ENCODE data around the gene LOXL3. TPM values are rescaled to one million over a fixed set of nuclear protein-coding genes. Genes with fewer than 3 reads are reported as not detected.
A peak's percentile ranks its signal among the peaks of the same experiment; 100 is the strongest.

The LOXL3 gene
- total RNA-seq, 1 donor from 2014 or later, result 8.1 TPM

GRCh38 chr2:74532222-74532621, 21.5 kb downstream of the LOXL3 start:
- no peak for ATAC-seq
- Histone ChIP-seq H3K9me3 (no peaks in the 10 kb centered on the region), H3K27ac (no peak overlapping the region), H3K27me3 (no peaks in the 10 kb centered on the region), H3K36me3 (peaks cover 27% of the 10 kb centered on the region), H3K4me1 (peaks cover 24% of the 10 kb centered on the region), H3K4me3 (no peak overlapping the region)
- TF ChIP-seq CTCF (IDR thresholded peaks at IDR 0.05), result no peak
- DNase-seq, result no peak
- intact Hi-C loops (cut with DNase I), result no loop called here

- Histone ChIP-seq H3K27me3 (no peaks in the 10 kb centered on the region), H3K4me3 (no peak overlapping the region), H3K4me1 (peaks cover 24% of the 10 kb centered on the region), H3K27ac (no peak overlapping the region), H3K36me3 (peaks cover 32% of the 10 kb centered on the region), H3K9me3 (no peaks in the 10 kb centered on the region)
- DNase-seq (no peak), ATAC-seq (no peak)
- intact Hi-C loops (cut with DNase I), result no loop called here
- TF ChIP-seq CTCF (IDR thresholded peaks at IDR 0.05), result no peak
These were observed 22.1 kb downstream of the LOXL3 start for GRCh38 chr2:74531666-74532065.

- peaks cover 24% of the 10 kb centered on the region for H3K4me1 ChIP-seq
- H3K9me3 ChIP-seq, result no peaks in the 10 kb centered on the region
- TF ChIP-seq CTCF (IDR thresholded peaks at IDR 0.05), result no peak
- peak overlapping the region; percentile 95 for H3K27ac ChIP-seq
- no peaks in the 10 kb centered on the region for H3K27me3 ChIP-seq
- ATAC-seq (peak; percentile 10), DNase-seq (peak; percentile 77)
- peak overlapping the region; percentile 99 for H3K4me3 ChIP-seq
- intact Hi-C loops (cut with DNase I), result no loop called here
- peaks cover 40% of the 10 kb centered on the region for H3K36me3 ChIP-seq
These were observed 23.2 kb downstream of the LOXL3 start for GRCh38 chr2:74530239-74531187.

- DNase-seq, result peak; percentile 100
- Histone ChIP-seq H3K27me3 (no peaks in the 10 kb centered on the region), H3K4me1 (peaks cover 24% of the 10 kb centered on the region), H3K27ac (peak within 1 kb of the TSS; percentile 95), H3K4me3 (peak within 1 kb of the TSS; percentile 99), H3K9me3 (no peaks in the 10 kb centered on the region), H3K36me3 (peaks cover 40% of the 10 kb centered on the region)
- intact Hi-C loops (cut with DNase I), result no loop called here
- TF ChIP-seq CTCF (IDR thresholded peaks at IDR 0.05), result no peak
- peak; percentile 96 for ATAC-seq
These were observed 24.1 kb downstream of the LOXL3 start, which contains the start of the genes AUP1 and HTRA2 for GRCh38 chr2:74529357-74530238. AUP1 (minus strand) TSS chr2:74529706; CDS start chr2:74529629, 77 bp downstream. HTRA2 (plus strand) TSS chr2:74529933; CDS start chr2:74530007, 74 bp downstream.

- no peak for TF ChIP-seq CTCF (IDR thresholded peaks at IDR 0.05)
- no peaks in the 10 kb centered on the region for H3K9me3 ChIP-seq
- peaks cover 24% of the 10 kb centered on the region for H3K4me1 ChIP-seq
- no peaks in the 10 kb centered on the region for H3K27me3 ChIP-seq
- peaks cover 37% of the 10 kb centered on the region for H3K36me3 ChIP-seq
- H3K4me3 ChIP-seq, result peak overlapping the region; percentile 99
- no peak for DNase-seq
- ATAC-seq, result peak; percentile 8
- H3K27ac ChIP-seq, result peak overlapping the region; percentile 95
- intact Hi-C loops (cut with DNase I), result no loop called here
These were observed 25.0 kb downstream of the LOXL3 start for GRCh38 chr2:74528600-74529356.
